MCF 10A (cell line): ENCODE measurements around the gene MYRIP. TPM values are rescaled to one million over a fixed set of nuclear protein-coding genes. Genes with fewer than 3 reads are reported as not detected.
"Not testable (repeated sequence)": the region's sequence is repeated elsewhere in the genome, so short reads cannot be mapped to it uniquely, and the experiment has no call there.

ENCODE experiments used
- BruUV-seq: library from RNA; stranded (reverse); fragments of 400-500 nt; replicated peaks from 2 replicates; lab custom pipeline; 2021; lab: Mats Ljungman, UMichigan
- CTCF ChIA-PET: fragments of 300-600 bp; sonication (Branson Sonifier 250); formaldehyde crosslinking; extraction: SDS; loops from one replicate; lab custom pipeline; 2021; ENCODE audit warnings: antibody characterized with exemption, inconsistent platforms; lab: Yijun Ruan, JAX
- POLR2A ChIA-PET: fragments of 300-600, 350-650 bp; sonication (Branson Sonifier 250); formaldehyde crosslinking; extraction: SDS; loops from one replicate; lab custom pipeline; 2020; ENCODE audit warnings: antibody characterized with exemption, inconsistent platforms; lab: Yijun Ruan, JAX
- DNase-seq: peaks from one replicate; pipeline ENCODE4 v3.0.0-alpha.2; 2018; ENCODE audit not compliant: unreplicated experiment
- H3K27ac Mint-ChIP-seq: one replicate; pipeline ENCODE4 v1.8.0; 2022; ENCODE audit warnings: mild to moderate bottlenecking, low read depth, mixed read lengths; ENCODE audit not compliant: unreplicated experiment
- H3K27me3 Mint-ChIP-seq: one replicate; pipeline ENCODE4 v1.8.0; 2022; ENCODE audit warnings: mixed read lengths; ENCODE audit not compliant: insufficient read depth, unreplicated experiment
- H3K36me3 Mint-ChIP-seq: one replicate; pipeline ENCODE4 v1.8.0; 2022; ENCODE audit warnings: mild to moderate bottlenecking, moderate library complexity, mixed read lengths; ENCODE audit not compliant: insufficient read depth, unreplicated experiment
- H3K4me1 Mint-ChIP-seq: one replicate; pipeline ENCODE4 v1.8.0; 2022; ENCODE audit warnings: mixed read lengths; ENCODE audit not compliant: insufficient read depth, unreplicated experiment
- H3K4me3 Mint-ChIP-seq: one replicate; pipeline ENCODE4 v1.8.0; 2022; ENCODE audit warnings: mild to moderate bottlenecking, moderate library complexity, mixed read lengths; ENCODE audit not compliant: unreplicated experiment
- H3K9me3 Mint-ChIP-seq: one replicate; pipeline ENCODE4 v1.8.0; 2022; ENCODE audit warnings: mixed read lengths; ENCODE audit not compliant: unreplicated experiment
- intact Hi-C: fragments of 100-400 bp; cut with micrococcal nuclease; formaldehyde crosslinking; loops from 2 replicates; pipeline ENCODE4 v1.14.1; 2022
- total RNA-seq: library from RNA; stranded (reverse); gene quantifications from 2 replicates; pipeline ENCODE4 v1.2.3, GENCODE V29; 2022
- TF ChIP-seq, protein P1 (sequence below): fragments of 200-600 bp; IDR thresholded peaks from one replicate; pipeline ENCODE4 v1.8.0; 2022; ENCODE audit warnings: antibody characterized with exemption, mild to moderate bottlenecking; ENCODE audit not compliant: unreplicated experiment

Gene MYRIP
- total RNA-seq, 1 experiment from 2014 or later, result 0.19 TPM

DNA sequence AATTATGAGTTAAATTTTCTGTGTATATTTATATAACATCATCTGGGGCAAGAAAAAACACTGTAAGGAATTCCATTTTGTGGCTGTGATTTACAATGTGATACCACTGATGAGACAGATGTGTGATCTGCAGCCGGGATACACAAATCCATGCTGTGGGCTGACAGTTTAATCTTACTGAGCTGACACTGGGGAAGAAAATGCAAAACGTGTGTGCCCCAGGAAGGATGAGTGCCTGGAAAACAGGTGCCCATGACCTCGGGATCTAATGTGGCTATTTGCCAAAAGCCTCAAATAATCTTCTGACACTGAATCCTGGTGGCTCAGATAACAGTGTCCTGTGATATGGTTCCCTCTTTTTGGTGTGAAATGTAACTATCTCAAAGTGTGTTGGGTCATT is 10.5 kb downstream of the MYRIP start:
- Mint-ChIP-seq H3K36me3 (no peaks in the 10 kb centered on the region), H3K27me3 (no peaks in the 10 kb centered on the region), H3K9me3 (no peaks in the 10 kb centered on the region), H3K4me1 (no peaks in the 10 kb centered on the region), H3K4me3 (no peak overlapping the region), H3K27ac (no peak overlapping the region)
- no TSS peak for BruUV-seq
- CTCF ChIA-PET, result no interaction called here
- intact Hi-C loops, result loop anchor here (10.0 kb wide), 1 partner anchor 185 kb away; no protein-coding TSS in a partner anchor
- TF ChIP-seq, protein P1, sequence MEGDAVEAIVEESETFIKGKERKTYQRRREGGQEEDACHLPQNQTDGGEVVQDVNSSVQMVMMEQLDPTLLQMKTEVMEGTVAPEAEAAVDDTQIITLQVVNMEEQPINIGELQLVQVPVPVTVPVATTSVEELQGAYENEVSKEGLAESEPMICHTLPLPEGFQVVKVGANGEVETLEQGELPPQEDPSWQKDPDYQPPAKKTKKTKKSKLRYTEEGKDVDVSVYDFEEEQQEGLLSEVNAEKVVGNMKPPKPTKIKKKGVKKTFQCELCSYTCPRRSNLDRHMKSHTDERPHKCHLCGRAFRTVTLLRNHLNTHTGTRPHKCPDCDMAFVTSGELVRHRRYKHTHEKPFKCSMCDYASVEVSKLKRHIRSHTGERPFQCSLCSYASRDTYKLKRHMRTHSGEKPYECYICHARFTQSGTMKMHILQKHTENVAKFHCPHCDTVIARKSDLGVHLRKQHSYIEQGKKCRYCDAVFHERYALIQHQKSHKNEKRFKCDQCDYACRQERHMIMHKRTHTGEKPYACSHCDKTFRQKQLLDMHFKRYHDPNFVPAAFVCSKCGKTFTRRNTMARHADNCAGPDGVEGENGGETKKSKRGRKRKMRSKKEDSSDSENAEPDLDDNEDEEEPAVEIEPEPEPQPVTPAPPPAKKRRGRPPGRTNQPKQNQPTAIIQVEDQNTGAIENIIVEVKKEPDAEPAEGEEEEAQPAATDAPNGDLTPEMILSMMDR, result no peak
- POLR2A ChIA-PET, result interaction anchor here (1.0 kb wide), 1 partner anchor 8 kb away, joined by 3 read pairs; no protein-coding TSS in a partner anchor
- DNase-seq, result no peak

DNA sequence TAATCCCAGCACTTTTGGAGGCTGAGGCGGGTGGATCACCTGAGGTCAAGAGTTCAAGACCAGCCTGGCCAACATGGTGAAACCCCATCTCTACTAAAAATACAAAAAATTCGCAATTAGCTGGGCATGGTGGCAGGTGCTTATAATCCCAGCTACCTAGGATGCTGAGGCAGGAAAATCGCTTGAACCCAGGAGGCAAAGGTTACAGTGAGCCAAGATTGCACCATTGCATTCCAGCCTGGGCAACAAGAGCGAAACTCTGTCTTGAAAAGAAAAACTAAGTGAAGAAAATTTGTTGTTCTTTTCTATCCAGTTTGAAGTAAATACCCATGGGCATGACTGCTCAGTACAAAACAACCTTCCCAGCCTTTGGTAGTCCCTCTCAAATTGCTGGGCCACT is 24.4 kb downstream of the MYRIP start:
- H3K27me3 Mint-ChIP-seq, H3K27ac Mint-ChIP-seq, POLR2A ChIA-PET, BruUV-seq, H3K4me1 Mint-ChIP-seq, H3K36me3 Mint-ChIP-seq, DNase-seq, CTCF ChIA-PET, H3K4me3 Mint-ChIP-seq, H3K9me3 Mint-ChIP-seq, intact Hi-C loops: not testable (repeated sequence)

DNA sequence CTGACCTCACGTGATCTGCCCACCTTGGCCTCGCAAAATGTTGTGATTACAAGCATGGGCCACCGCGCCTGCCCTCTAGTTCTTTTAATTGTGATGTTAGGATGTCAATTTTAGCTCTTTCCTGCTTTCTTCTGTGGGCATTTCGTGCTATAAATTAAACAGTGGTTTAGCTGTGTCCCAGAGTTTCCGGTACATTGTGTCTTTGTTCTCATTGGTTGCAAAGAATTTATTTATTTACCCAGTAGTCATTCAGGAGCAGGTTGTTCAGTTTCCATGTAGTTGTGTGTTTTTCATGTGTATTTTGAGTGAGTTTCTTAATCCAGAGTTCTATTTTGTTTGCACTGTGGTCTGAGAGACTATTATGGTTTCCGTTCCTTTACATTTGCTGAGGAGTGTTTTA is 30.1 kb downstream of the MYRIP start:
- no peak for DNase-seq
- intact Hi-C loops, result no loop called here
- ChIA-PET POLR2A (no interaction called here), CTCF (no interaction called here)
- Mint-ChIP-seq H3K27ac (no peak overlapping the region), H3K4me1 (no peaks in the 10 kb centered on the region), H3K4me3 (no peak overlapping the region), H3K9me3 (no peaks in the 10 kb centered on the region), H3K36me3 (no peaks in the 10 kb centered on the region), H3K27me3 (no peaks in the 10 kb centered on the region)
- TF ChIP-seq, protein P1, result no peak
- no TSS peak for BruUV-seq

DNA sequence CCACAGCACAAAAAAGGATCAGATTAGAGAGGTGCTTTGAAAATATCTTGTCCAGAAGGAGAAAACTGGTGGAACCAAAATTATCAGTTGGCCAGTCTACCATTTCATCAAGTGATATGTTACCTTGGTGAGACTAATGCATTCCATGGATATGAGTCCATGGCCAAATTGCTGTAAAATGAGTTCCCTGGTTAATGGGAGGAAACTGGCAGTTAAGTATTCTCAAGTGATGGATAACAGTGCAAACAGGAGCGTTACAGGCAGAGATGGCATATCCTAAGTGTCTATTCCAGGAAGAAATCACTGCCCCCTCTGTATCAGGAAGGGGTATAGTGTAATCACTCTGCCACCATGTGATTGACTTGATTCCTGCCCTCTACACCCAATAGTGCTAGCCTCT is 34.0 kb downstream of the MYRIP start:
- H3K4me3 Mint-ChIP-seq, result no peak overlapping the region
- no peaks in the 10 kb centered on the region for H3K27me3 Mint-ChIP-seq
- CTCF ChIA-PET, result interaction anchor here (0.6 to 0.7 kb wide), 2 partner anchors 83 to 335 kb away, joined by 3 read pairs; no protein-coding TSS in a partner anchor
- POLR2A ChIA-PET, result no interaction called here
- TF ChIP-seq, protein P1, result no peak
- DNase-seq, result no peak
- BruUV-seq, result no TSS peak
- no peaks in the 10 kb centered on the region for H3K4me1 Mint-ChIP-seq
- no peaks in the 10 kb centered on the region for H3K36me3 Mint-ChIP-seq
- intact Hi-C loops, result no loop called here
- no peak overlapping the region for H3K27ac Mint-ChIP-seq
- no peaks in the 10 kb centered on the region for H3K9me3 Mint-ChIP-seq

DNA sequence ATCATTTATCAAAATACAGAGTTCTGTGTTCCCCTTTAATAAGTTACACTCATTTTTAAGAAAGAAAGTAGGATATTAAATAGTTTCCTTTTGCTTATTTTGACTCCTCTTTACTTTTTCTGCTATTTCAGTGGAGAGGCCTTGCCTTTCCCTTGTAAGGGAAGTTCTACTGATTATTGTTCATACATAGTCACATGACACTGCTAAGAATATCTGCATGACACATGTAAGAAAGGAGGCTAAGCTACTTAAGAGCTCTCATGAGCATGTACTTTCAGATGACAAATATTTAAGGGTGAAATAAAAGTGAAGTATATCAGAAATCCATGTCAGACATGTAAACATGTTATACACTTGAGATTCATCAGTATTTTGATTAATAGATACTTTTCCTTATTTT is 39.0 kb downstream of the MYRIP start:
- CTCF ChIA-PET, result no interaction called here
- H3K9me3 Mint-ChIP-seq, result peaks cover 7% of the 10 kb centered on the region
- POLR2A ChIA-PET, result no interaction called here

More for the DNA sequence above, 39.0 kb downstream of the MYRIP start:
- H3K4me3 Mint-ChIP-seq, result no peak overlapping the region
- DNase-seq, result no peak
- H3K27me3 Mint-ChIP-seq, result no peaks in the 10 kb centered on the region
- no peak overlapping the region for H3K27ac Mint-ChIP-seq
- TF ChIP-seq, protein P1, result no peak
- H3K4me1 Mint-ChIP-seq, result no peaks in the 10 kb centered on the region
- H3K36me3 Mint-ChIP-seq, result no peaks in the 10 kb centered on the region
- intact Hi-C loops, result no loop called here
- no TSS peak for BruUV-seq
